ENCODE measurements around the gene DNAI2.

The DNAI2 gene

DNA sequence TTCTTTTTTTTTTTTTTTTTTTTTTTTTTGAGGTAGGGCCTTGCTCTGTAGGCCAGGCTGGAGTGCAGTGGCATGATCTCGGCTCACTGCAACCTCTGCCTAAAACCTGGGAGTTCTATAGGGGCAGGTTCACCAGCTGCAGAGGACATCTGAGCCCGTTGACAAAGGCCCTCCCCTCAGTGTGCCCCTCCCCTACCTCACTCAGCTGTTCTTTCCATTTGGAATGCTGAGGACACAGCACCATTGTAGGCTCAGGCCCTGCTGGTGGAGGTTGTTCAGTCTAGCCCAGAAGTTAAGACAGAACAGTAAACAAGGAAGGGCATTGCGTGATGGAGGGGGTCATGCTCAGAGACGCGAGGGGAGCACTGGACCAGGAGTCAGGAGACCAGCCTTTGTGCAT lies 30.1 kb downstream of the DNAI2 start:
- no peak for DNase-seq (ENCODE audit: low read depth in 2 of 3, low spot score in 1 of 3)

DNA sequence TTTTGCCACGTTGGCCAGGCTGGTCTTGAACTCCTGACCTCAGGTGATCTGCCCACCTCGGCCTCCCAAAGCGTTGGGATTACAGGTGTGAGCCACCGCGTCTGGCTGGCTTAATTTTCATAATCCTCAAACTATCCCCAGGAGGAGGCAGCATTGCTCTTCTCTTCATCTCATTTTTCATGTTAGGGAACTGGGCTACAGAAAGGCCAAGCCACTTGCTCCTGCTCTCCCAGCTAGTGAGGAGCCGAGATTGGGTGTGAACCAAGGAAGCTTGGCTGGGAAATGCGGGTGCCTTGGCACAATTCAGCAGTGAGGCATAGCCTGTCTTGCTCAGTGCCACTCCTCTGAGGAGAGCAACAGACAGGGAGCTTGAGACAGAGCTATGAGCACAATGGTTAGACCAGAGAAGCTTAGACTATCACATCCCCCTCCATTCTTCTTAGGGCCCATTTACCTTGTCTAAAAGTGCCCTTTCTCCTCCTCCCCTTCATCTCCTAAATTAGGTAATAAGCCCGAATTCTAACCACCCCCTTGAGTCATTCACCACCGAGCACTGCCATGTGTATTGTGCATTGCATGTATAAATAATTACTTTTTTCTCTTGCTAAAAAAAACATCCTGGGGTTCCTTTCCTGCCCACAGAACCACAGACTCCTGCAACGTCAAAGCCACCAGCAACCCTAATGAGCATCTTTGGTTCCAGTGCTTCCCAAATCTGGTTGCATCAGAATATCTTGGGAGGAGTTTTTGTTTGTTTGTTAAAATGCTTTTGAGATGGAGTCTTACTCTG lies 32.0 kb downstream of the DNAI2 start:
- no peak for DNase-seq (ENCODE audit: low read depth in 2 of 3, low spot score in 1 of 3)

DNA sequence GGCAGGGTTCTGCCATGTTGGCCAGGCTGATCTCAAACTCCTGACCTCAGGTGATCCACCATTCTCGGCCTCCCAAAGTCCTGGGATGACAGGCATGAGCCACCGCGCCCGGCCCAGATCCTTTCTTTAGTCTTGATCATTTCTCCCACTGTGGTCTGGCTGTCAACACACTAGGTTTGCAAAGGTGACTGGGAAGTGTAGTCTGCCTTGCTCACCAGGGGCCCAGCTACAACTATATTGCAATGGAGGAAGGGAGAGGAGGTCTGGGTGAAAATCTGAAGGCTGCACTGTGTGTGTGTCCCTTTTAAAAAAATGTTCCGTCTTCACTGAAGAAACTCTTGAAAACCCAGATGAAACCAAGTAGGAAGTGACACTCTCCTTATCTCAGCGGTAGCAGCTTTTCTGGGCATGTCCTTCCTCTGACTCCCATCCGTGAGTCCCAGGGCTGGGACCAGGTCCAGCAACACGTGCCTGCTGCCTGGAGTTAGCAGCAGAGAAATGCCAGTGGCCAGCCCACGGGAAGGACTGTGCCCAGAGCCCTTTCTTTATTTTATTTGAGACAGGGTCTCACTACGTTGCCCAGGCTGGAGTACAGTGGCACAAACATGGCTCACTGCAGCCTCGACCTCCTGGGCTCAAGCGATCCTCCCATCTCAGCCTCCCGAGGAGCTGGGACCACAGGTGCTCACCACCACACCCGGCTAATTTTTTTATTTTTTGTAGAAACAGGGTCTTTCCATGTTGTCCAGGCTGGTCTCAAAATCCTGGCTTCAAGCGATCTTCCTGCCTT lies 34.1 kb downstream of the DNAI2 start:
- no peak for DNase-seq (ENCODE audit: low read depth in 2 of 3, low spot score in 1 of 3)

DNA sequence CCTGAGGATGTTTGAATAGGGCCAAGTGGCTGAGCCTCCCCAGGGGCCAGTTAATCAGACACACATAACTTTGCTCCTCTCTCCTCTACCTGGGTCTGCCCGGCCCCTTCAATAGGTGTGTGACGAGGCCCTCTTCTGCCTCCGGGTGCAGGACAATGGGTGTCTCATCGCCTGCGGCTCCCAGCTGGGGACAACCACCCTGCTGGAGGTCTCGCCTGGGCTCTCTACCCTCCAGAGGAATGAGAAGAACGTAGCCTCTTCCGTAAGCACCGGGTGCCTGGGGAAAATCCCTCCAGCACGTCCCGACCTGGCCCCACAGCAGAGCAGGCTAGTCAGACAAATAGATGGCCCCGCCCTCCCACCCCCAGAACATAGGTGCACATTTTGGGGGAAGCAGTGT lies 35.9 kb downstream of the DNAI2 start:
- no peak for DNase-seq (ENCODE audit: low read depth in 2 of 3, low spot score in 1 of 3)

DNA sequence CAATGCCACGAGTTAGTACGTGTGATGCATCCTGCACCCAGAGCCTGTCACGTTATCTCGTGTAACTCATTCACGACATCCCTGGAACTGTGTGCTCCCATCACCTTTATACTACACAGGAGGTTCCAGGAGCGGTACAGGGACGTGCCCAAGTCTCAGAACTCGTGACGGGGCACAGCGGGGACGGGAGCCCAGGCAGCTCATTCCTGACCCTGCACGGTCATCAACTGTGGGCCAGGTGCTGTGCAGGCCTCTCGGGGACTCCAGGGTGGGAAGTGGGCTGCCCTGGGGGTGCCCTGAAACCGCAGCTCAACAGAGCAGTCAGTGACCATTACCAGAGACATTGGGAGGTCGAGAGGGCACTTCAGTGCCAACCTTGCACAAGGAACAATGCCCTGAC lies 40.8 kb downstream of the DNAI2 start:
- no peak for DNase-seq (ENCODE audit: low read depth in 2 of 3, low spot score in 1 of 3)

DNA sequence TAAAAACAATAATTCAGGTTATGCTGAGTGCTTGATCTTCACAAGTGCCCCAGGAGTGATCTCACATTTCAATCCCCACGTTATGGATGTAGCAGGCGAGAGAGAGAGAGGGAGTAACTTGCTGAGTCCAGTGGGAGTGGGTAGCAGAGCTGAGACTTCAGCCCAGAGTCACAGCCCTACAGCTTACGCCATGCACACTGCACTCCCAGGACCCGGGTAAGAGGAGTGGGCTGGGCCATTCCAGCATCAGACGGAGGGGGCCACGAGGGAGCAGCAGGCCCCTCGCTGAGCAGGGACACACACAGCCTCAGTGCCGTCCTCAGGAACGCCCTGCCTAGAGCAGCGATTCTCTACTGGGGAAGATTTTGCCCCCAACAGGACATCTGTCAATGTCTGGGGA lies 42.2 kb downstream of the DNAI2 start:
- DNase-seq (ENCODE audit: low read depth in 2 of 3, low spot score in 1 of 3), result no peak

DNA sequence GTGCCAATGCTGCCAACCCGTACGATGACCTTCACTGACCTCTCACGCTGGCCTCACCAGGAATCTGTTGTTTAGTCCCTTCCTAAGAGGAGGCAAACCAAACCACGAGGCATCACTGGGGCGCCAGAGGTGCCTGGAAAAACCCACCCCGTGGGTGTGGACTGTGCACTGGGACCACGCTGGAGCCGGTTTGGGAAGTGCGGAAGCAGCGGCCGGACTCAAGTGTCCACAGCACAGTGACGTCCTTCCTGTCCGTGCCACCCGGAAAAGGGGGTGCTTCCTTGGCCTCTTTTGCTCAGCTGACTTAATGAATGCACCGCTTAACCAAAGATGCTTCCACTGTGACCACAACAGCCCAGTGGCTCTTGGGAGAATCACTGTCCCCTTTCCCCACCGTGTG lies 43.0 kb downstream of the DNAI2 start:
- no peak for DNase-seq (ENCODE audit: low read depth in 2 of 3, low spot score in 1 of 3)

DNA sequence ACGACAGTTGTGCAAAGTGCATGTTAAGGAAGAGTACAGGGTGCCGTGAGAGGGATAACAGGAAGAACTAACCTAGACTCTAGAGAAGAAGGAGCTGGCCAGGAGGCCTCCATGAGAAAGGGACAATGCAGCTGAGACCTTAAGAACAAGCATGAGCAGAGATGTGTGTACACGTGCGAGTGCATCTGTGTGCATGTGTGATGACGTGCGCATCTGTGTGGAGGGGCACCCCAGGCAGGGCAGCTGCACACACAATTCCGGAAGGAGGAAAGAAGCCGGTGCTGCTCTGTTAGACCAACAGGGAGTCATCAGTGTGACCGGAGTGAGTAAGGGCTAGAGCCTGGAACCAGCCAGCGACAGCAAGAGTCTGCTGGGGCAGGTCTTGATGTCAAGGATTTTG lies 44.4 kb downstream of the DNAI2 start:
- DNase-seq (ENCODE audit: low read depth in 2 of 3, low spot score in 1 of 3), result no peak

DNA sequence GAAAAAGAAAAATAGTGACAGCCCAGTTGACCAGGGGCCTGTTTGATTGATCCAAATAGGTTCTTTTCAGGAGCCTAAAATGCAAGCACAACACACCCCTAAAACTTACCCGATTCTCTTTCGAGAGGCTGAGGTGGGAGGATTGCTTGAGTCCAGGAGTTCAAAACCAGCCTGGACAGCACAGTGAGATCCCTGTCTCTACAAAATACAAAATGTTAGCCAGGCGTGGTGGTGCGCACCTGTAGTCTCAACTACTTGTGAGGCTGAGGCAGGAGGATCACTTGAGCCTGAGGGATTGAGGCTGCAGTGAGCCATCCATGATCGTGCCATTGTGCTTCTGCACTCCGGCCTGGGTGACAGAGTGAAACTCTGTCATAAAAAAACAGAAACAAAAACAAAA lies 50.5 kb downstream of the DNAI2 start:
- DNase-seq (ENCODE audit: low read depth in 2 of 3, low spot score in 1 of 3), result no peak

DNA sequence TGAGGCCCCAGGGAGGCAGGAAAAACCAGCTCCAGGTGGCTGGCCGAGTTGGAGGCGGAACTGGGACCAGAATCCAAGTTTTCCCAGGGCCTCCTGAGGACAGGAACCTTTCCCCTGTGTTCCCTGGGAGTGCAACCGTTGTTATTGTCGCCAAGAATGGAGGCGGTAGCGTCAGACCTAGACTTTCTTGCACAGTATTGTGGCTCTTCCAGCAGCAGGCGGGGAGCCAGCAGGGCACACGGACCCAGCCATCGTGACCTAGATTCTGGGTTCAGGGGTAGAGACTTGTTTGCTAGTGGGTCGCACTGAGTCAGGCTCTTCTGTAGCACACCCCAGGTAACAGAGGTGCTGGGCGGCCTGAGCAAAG lies 51.3 kb downstream of the DNAI2 start:
- DNase-seq (ENCODE audit: low read depth in 2 of 3, low spot score in 1 of 3), result no peak

DNA sequence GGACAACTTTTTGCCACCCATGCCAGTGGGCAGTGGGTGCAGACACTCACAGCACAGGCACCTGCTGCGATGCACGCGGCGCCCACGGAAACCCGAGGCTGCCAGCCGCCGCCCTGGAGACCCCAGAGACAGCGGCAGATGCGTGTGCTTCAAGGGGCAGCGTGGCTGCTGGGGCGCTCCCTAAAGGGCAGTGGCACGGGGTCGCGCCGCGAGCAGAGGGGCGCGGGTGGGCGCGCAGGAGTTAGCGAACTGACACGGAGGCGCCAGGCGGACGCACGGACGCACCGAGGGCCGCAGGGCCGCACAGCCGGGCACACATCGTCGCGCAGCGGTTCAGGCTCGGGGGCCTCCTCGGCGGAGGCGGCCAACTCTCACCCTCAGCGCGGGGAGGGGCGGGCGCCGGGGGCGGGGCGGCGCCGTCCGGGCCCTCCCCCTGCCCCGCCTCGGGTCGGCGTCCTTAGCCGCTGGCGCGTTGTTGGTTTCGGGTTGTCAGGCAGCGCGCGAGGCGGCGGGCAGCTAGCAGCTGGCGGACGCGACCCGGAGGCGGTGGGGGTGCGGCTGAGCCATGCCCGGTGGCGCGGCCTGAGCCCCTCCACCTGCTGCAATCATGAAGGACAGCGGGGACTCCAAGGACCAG lies 51.8 kb downstream of the DNAI2 start, which contains the start of gene KIF19:
Gene KIF19 (plus strand): TSS at position 484 of the 637 bp plus-strand sequence. CDS start 124 bp downstream, at position 608.
- peak; percentile 8 to 50 (median 35) for DNase-seq (ENCODE audit: low read depth in 2 of 3, low spot score in 1 of 3)

DNA sequence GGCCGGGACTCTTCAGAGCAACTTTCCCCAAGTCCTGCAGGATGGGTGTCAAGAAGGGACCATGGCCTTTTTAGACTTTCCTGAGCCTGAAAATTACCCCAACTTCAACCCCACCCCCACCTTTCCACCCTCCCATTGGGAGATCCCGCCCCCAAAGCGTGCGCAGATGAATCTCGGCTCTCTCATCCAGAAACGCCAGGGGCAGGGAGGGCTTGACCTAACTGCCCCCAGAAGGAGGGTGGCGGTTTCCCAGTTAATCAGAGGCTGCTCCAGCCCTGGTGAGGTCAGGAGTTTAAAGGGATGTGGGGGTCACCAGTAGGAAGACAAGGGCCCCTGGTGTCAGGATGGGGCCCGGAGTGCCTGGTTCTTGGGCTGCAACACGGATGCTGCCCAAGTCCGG lies 52.5 kb downstream of the DNAI2 start:
- no peak for DNase-seq (ENCODE audit: low read depth in 2 of 3, low spot score in 1 of 3)

DNA sequence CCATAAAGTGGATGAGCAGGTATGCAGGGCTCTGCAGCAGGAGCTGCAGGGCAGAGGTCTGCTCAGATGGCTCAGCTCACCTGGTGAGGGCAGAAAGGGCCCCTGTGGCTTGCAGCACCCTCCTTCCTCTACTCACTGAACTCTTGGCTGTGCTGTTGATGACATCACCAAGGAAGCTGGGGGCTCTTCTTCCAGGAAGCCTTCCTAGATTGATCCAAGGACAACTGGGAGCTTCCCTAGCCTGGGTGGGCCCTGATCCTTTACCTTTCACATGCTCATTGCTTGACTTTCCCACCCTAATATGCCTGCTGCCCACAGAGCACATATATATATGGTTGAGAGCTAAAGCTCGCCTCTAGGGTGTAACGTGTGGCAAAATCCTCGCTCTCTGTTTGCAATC lies 54.5 kb downstream of the DNAI2 start:
- DNase-seq (ENCODE audit: low read depth in 2 of 3, low spot score in 1 of 3), result no peak

DNA sequence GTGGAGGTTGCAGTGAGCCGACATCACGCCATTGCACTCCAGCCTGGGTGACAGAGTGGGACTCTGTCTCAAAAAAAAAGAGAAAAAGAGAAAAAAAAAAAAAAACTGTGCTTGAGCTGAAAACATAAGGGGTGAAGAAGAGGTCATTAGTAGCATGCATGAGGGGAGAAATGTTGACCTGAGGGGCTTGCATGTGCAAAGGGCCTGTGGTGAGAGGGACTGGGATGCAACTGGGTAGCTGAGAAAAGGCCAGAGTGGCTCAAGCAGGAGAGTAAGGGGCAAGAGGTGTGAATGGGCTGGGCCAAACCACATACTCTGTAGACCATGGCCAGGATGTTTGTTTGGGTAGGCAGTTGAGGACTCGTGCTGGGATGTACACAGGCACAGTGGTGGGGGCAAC lies 55.3 kb downstream of the DNAI2 start:
- DNase-seq (ENCODE audit: low read depth in 2 of 3, low spot score in 1 of 3), result no peak

DNA sequence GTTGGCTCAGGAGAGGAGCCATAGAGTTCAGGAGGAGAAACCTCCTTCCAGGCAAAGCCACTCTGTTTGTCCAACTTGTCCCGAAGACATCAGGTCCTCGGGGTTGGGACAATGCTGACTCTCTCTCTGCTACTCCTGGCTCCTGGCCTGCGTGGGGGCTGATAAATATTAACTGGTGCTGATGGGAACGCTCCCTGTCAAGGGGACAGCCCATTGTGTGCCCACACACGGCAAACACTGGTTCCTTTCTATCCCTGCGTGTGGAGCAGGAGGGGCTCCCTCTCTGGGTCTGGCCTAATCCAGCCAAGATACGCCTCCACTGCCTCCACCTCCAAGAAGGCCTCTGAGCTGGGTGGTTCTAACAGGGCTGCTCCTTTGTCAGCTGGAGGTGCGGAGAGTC lies 56.4 kb downstream of the DNAI2 start:
- DNase-seq (ENCODE audit: low read depth in 2 of 3, low spot score in 1 of 3), result no peak

DNA sequence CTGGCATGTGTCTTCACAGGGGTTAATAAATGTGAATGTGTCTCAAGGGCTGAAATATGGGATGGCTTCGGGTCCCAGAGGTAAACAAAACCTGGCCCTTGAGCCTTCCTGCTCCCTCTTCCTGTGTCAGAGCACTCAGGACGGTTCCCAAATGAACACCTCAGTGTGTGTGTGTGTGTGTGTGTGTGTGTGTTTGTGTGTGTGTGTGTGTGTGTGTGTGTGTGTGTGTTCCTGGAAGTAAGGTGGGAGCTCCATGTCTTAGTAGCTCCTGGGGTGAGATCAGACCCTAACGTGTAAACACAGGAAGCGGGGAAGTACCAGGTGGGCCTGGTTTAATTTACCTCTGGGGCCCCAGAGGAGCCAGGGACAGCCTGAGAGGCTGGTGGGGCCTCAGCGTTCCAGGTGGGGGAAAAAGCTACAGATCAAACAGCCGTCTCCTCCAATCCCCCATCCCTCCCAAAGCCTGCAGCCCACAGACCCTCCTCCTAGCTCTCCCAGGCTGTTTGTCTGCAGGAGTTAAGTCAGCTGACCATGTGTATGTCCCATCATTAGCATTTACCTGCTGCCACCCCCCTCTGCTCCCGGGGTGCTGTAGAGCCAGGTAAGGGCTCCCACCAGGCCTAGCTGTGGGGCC lies 58.1 kb downstream of the DNAI2 start:
- DNase-seq (ENCODE audit: low read depth in 2 of 3, low spot score in 1 of 3), result no peak

DNA sequence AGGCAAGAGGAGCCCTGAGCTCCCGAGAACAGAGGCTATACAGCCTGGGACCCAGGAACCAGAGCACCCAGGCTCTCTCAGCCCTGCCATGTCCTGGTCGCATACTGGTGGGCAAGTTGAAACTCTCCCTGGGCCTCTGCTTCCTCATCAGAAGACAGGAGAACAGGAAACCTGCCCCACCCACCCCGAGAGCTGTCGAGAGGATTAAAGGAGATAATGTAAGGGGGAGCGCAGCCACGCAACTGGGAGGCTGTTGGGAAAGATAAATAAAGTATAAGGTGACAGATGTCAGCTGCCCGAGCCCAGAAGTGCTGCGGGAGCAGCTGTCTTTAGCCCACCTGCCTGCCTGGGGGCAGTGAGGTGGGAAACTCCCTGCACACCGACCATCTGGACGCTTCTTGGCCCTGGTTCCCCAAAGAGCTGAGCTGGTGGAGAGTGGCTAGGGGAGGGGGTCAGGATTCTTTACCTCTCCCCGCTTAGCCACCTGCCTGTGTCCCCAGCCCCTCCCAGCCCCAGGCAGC lies 58.8 kb downstream of the DNAI2 start:
- DNase-seq (ENCODE audit: low read depth in 2 of 3, low spot score in 1 of 3), result no peak

DNA sequence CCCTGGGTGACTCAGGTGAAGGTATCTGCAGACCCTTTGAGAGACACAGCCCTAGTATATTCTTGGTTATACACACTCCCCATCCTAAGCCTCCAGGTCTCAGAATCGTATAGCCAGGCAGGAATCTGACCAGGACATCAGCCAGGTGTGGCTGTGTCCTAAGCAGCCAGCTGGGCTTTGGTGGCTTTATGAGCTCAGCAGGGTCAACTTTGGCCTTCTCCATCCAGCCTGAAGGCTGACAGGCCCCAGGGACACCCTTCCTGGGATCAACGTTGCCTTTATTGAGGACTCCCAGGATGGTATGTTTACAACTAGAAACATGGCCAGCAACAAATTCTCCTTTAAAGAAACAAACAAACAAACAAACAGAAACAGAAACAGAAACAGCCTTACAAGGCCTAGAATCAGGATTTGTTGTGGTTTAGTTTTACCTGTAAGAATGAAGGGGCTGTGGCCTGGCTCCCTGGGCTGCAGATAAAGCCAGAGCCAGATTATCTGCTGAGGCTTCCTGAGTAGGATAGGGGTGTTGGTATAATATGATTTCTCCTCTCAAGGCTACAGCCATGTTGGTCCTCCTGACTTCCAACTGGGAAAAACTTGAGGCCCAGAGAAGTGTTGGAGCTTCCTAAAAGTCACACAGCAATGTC lies 60.5 kb downstream of the DNAI2 start:
- no peak for DNase-seq (ENCODE audit: low read depth in 2 of 3, low spot score in 1 of 3)

DNA sequence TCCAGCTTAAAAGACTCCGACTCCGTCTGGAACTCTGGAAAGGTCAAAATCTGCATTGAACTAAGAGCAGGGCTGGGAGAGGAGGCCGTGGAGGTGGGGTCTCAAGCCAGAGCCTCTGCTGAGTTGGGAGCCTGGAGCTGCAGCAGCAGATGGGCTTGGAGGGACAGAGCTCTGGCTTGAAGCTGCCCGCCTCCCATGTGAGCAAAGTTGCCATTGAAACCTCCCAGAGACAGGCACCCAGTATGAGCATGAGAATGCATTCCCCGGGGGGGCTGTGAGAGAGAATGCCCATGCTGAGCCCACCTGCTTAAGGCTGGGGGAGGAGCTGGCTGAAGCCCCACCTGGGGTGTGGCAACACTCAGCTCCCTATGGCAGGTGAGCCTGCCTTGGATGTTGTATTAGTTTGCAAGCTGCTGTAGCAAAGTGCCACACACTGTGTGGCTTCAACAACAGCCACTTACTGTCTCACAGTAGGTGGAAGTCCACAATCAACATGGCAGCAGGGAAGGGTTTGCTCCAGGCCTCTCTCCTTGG lies 61.6 kb downstream of the DNAI2 start:
- DNase-seq (ENCODE audit: low read depth in 2 of 3, low spot score in 1 of 3), result no peak

DNA sequence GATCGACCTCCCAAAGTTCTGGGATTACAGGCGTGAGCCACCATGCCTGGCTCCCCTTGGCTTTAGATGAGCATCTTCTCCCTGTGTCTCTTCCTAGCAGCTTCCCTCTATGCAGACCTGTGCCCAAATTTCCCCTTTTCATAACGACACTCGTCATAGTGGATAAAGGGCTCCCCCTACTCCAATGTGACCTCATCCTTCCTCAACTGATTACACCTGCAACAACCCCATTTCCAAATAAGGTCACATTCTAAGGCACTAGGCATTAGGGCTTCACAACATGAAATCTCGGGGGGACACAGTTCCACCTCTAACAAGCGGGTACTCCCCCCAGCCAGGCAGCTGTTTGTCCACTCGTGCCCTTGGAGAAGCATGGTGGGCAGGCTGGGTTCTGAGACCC lies 62.3 kb downstream of the DNAI2 start:
- DNase-seq (ENCODE audit: low read depth in 2 of 3, low spot score in 1 of 3), result no peak

Measured in stimulated activated CD4-positive, alpha-beta T cell treated with anti-CD3 and anti-CD28 coated beads, Interleukin-12 subunit alpha, Interleukin-12 subunit beta, amount 100 ng/mL, for 48 hours (primary cell).